Activated CD4-positive, CD25-positive, alpha-beta regulatory T cell treated with anti-CD3 and anti-CD28 coated beads, Interleukin-2, amount 50 U/mL, for 24 hours (primary cell): ENCODE data around the gene EAPP.
"Not testable (repeated sequence)": the region's sequence is repeated elsewhere in the genome, so short reads cannot be mapped to it uniquely, and the experiment has no call there.

Experiments
- ATAC-seq, 2 donors: fragments of 150-1000 bp; cut with Tn5 transposase; one replicate each; pipeline ENCODE4 v1.10.0; 2021; ENCODE audit warnings: mild to moderate bottlenecking in 1 of 2, moderate library complexity in 1 of 2

Gene EAPP

GRCh38 chr14:34539407-34540180 is at the start of gene EAPP:
TSS of gene EAPP (minus strand) at chr14:34539701. CDS start at chr14:34539628, 73 bp downstream.
- ATAC-seq, result peak; percentile 99

GRCh38 chr14:34583525-34583924 is 44.0 kb upstream of the EAPP start:
- ATAC-seq, result no peak

GRCh38 chr14:34582117-34582680 is 42.7 kb upstream of the EAPP start:
- ATAC-seq, result no peak

- no peak for ATAC-seq
Observed at GRCh38 chr14:34580381-34580780, 40.9 kb upstream of the EAPP start.

GRCh38 chr14:34571771-34572170 is 32.3 kb upstream of the EAPP start:
- no peak for ATAC-seq

- ATAC-seq, result no peak
Observed at GRCh38 chr14:34569750-34570149, 30.2 kb upstream of the EAPP start.

- ATAC-seq, result no peak
Observed at GRCh38 chr14:34568803-34569202, 29.3 kb upstream of the EAPP start.

GRCh38 chr14:34562776-34563150 is 23.3 kb upstream of the EAPP start:
- no peak for ATAC-seq

GRCh38 chr14:34562037-34562775 is 22.7 kb upstream of the EAPP start:
- ATAC-seq, result not testable (repeated sequence)

GRCh38 chr14:34556498-34556829 is 17.0 kb upstream of the EAPP start:
- ATAC-seq, result peak; percentile 28 to 38

GRCh38 chr14:34555583-34556497 is 16.3 kb upstream of the EAPP start:
- ATAC-seq, result peak; percentile 78 to 80

GRCh38 chr14:34554540-34555250 is 15.2 kb upstream of the EAPP start:
- peak in 1 of 2 donors; percentile 1 for ATAC-seq

- ATAC-seq, result not testable (repeated sequence)
Observed at GRCh38 chr14:34549276-34549966, 9.9 kb upstream of the EAPP start.

GRCh38 chr14:34548472-34548981 is 9.0 kb upstream of the EAPP start:
- ATAC-seq, result no peak

- peak; percentile 68 to 69 for ATAC-seq
Observed at GRCh38 chr14:34547136-34547520, 7.6 kb upstream of the EAPP start.

GRCh38 chr14:34546272-34547135 is 7.0 kb upstream of the EAPP start:
- ATAC-seq, result peak; percentile 78 to 79

- not testable (repeated sequence) for ATAC-seq
Observed at GRCh38 chr14:34540181-34541059, 919 bp upstream of the EAPP start.

- ATAC-seq, result peak; percentile 37 to 50
Observed at GRCh38 chr14:34538871-34539406, 562 bp downstream of the EAPP start.

GRCh38 chr14:34538096-34538495 is 1.4 kb downstream of the EAPP start:
- not testable (repeated sequence) for ATAC-seq
